OCI-LY3 (cell line): ENCODE measurements around the gene HDAC4.

Experiments used
- H2AFZ ChIP-seq: fragments of 200-600, 300-600 bp; shearing (Covaris generic); 2 replicates; pipeline ENCODE4 v1.6.0; 2014; ENCODE audit warnings: antibody characterized with exemption, low read depth, low read length
- H3K27ac ChIP-seq: fragments of 200-600, 300-600 bp; sonication (generic); 2 replicates; pipeline ENCODE4 v1.5.1; 2014; ENCODE audit warnings: mild to moderate bottlenecking, low read length, moderate library complexity, mixed read lengths
- H3K27me3 ChIP-seq: fragments of 200-600, 300-600 bp; sonication (generic); 2 replicates; pipeline ENCODE4 v1.6.1; 2014; ENCODE audit warnings: low read depth, low read length, mixed read lengths
- H3K36me3 ChIP-seq: fragments of 200-600, 300-600 bp; sonication (generic); replicated peaks from 2 replicates; pipeline ENCODE3; 2014; ENCODE audit warnings: low read depth, low read length, mixed read lengths
- H3K4me1 ChIP-seq: fragments of 300-600, 200-600 bp; sonication (generic); 2 replicates; pipeline ENCODE4 v1.6.1; 2014; ENCODE audit warnings: low read length, mixed read lengths
- H3K4me2 ChIP-seq: fragments of 200-600, 300-600 bp; sonication (generic); 2 replicates; pipeline ENCODE4 v1.6.1; 2014; ENCODE audit warnings: low read length, mixed read lengths
- H3K4me3 ChIP-seq: fragments of 300-600, 200-600 bp; sonication (generic); 2 replicates; pipeline ENCODE4 v1.5.1; 2014; ENCODE audit warnings: antibody characterized with exemption, mild to moderate bottlenecking, low read length, moderate library complexity
- H3K79me2 ChIP-seq: fragments of 300-600, 200-600 bp; shearing (Covaris generic); 2 replicates; pipeline ENCODE4 v1.6.1; 2014; ENCODE audit warnings: mild to moderate bottlenecking, low read length, mixed read lengths
- H3K9ac ChIP-seq: fragments of 300-600, 200-600 bp; shearing (Covaris generic); 2 replicates; pipeline ENCODE4 v1.6.0; 2014; ENCODE audit warnings: mild to moderate bottlenecking, low read length, moderate library complexity
- H3K9me3 ChIP-seq: fragments of 200-600, 300-600 bp; shearing (Covaris generic); 2 replicates; pipeline ENCODE4 v1.6.1; 2014; ENCODE audit warnings: low read length, mixed read lengths; ENCODE audit not compliant: insufficient read depth
- H4K20me1 ChIP-seq: fragments of 200-600, 300-600 bp; sonication (generic); 2 replicates; pipeline ENCODE4 v1.6.1; 2016; ENCODE audit warnings: low read length, mixed read lengths; ENCODE audit not compliant: insufficient read depth
- CTCF ChIP-seq: fragments of 200-600, 300-600 bp; sonication (generic); IDR thresholded peaks from 2 replicates; pipeline ENCODE4 v1.5.1; 2014; ENCODE audit warnings: antibody characterized with exemption, low read length, low read depth
- EZH2phosphoT487 ChIP-seq: fragments of 200-600 bp; shearing (Covaris generic); IDR thresholded peaks from 2 replicates; pipeline ENCODE4 v1.6.1; 2018; ENCODE audit warnings: antibody characterized with exemption, mixed run types, low read depth

Gene HDAC4

GRCh38 chr2:239394978-239395377, 5.8 kb downstream of the HDAC4 start:
- Histone ChIP-seq H3K27me3 (no peaks in the 10 kb centered on the region), H4K20me1 (peaks cover 48% of the 10 kb centered on the region), H2AFZ (no peak overlapping the region), H3K4me2 (no peak overlapping the region), H3K9ac (no peak overlapping the region), H3K4me1 (peaks cover 10% of the 10 kb centered on the region; the same call in 1 of the 2 replicates), H3K4me3 (no peak overlapping the region), H3K36me3 (no peaks in the 10 kb centered on the region), H3K27ac (no peak overlapping the region), H3K79me2 (peaks cover 37% of the 10 kb centered on the region), H3K9me3 (no peaks in the 10 kb centered on the region)
- TF ChIP-seq EZH2phosphoT487 (no peak), CTCF (no peak)

- Histone ChIP-seq H3K9me3 (no peaks in the 10 kb centered on the region), H2AFZ (no peak overlapping the region), H3K4me2 (no peak overlapping the region), H3K4me3 (no peak overlapping the region), H3K27ac (no peak overlapping the region), H3K27me3 (no peaks in the 10 kb centered on the region), H3K4me1 (peaks cover 8% of the 10 kb centered on the region; the same call in 1 of the 2 replicates), H3K79me2 (peaks cover 31% of the 10 kb centered on the region), H4K20me1 (peaks cover 44% of the 10 kb centered on the region), H3K36me3 (no peaks in the 10 kb centered on the region), H3K9ac (no peak overlapping the region)
- TF ChIP-seq CTCF (no peak), EZH2phosphoT487 (no peak)
Observed at GRCh38 chr2:239394346-239394945, 6.4 kb downstream of the HDAC4 start.

GRCh38 chr2:239393941-239394340, 6.9 kb downstream of the HDAC4 start:
- Histone ChIP-seq H3K27ac (no peak overlapping the region), H4K20me1 (peaks cover 39% of the 10 kb centered on the region), H3K27me3 (no peaks in the 10 kb centered on the region), H2AFZ (no peak overlapping the region), H3K36me3 (no peaks in the 10 kb centered on the region), H3K9ac (no peak overlapping the region), H3K79me2 (peaks cover 26% of the 10 kb centered on the region), H3K9me3 (no peaks in the 10 kb centered on the region), H3K4me1 (0 out of 2 replicates have a peak, but pooled peaks cover 4% of the 10 kb centered on the region), H3K4me3 (no peak overlapping the region), H3K4me2 (no peak overlapping the region)
- no peak for TF ChIP-seq CTCF
- TF ChIP-seq EZH2phosphoT487 = no peak

GRCh38 chr2:239393388-239393940, 7.4 kb downstream of the HDAC4 start:
- Histone ChIP-seq H3K9me3 (no peaks in the 10 kb centered on the region), H3K4me2 (no peak overlapping the region), H3K27ac (no peak overlapping the region), H3K9ac (no peak overlapping the region), H3K4me1 (0 out of 2 replicates have a peak, but pooled peaks cover 4% of the 10 kb centered on the region), H2AFZ (no peak overlapping the region), H3K27me3 (no peaks in the 10 kb centered on the region), H3K79me2 (peaks cover 21% of the 10 kb centered on the region), H3K4me3 (no peak overlapping the region), H3K36me3 (no peaks in the 10 kb centered on the region), H4K20me1 (peaks cover 34% of the 10 kb centered on the region)
- TF ChIP-seq EZH2phosphoT487 (no peak), CTCF (no peak)
